K562 (cell line): ENCODE measurements around the gene SH3BGRL2. TPM values are rescaled to one million over a fixed set of nuclear protein-coding genes. Genes with fewer than 3 reads are reported as not detected.

ENCODE experiments used
- ATAC-seq: fragments of 200-7000 bp; cut with Tn5 transposase; 3 replicates; pipeline ENCODE4 v1.9.1; 2020; ENCODE audit warnings: moderate library complexity
- BruUV-seq: library from RNA; stranded (reverse); fragments of 400-500 nt; replicated peaks from 2 replicates; lab custom pipeline; 2021; lab: Mats Ljungman, UMichigan
- CTCF ChIA-PET: fragments of 300-600 bp; formaldehyde crosslinking; extraction: SDS; loops from one replicate; lab custom pipeline; 2021; ENCODE audit warnings: low intra/inter-chr PET ratio; lab: Yijun Ruan, JAX
- POLR2A ChIA-PET: fragments of 300-600, 350-650 bp; sonication (Branson Sonifier 250); formaldehyde crosslinking; extraction: SDS; loops from one replicate; lab custom pipeline; 2021; ENCODE audit warnings: antibody characterized with exemption, inconsistent platforms; lab: Yijun Ruan, JAX
- DNase-seq, 4 experiments: peaks; one replicate each; pipeline versions ENCODE4 v3.0.0 to v3.0.0-alpha.2; 2011 to 2018; ENCODE audit warnings: low spot score in 3 of 4, mixed read lengths in 3 of 4; ENCODE audit errors: extremely low read depth in 1 of 4
- FAIRE-seq: peaks from 2 replicates; lab custom pipeline; 2011; peaks lifted over from hg19 to GRCh38; lab: Jason Lieb, UNC
- H2AFZ ChIP-seq: 2 replicates; pipeline ENCODE4 v1.6.0; 2011; ENCODE audit warnings: low read depth, low read length, control low read depth, inconsistent platforms
- H3K27ac ChIP-seq: fragments of 200-600 bp; 3 replicates; pipeline ENCODE4 v1.8.0; 2011; ENCODE audit warnings: low read depth, mild to moderate bottlenecking, control low read depth, inconsistent platforms, low read length, moderate library complexity, mixed read lengths; ENCODE audit errors: extremely low read depth
- H3K27me3 ChIP-seq, 2 experiments: fragments of 300-600 bp in 1 of 2; 2 replicates in 1 of 2; 3 replicates in 1 of 2; pipeline versions ENCODE4 v1.6.0 to v1.8.0; 2011; ENCODE audit warnings: inconsistent platforms in 2 of 2, low read length in 2 of 2, mild to moderate bottlenecking in 1 of 2, mixed read lengths in 1 of 2, moderate library complexity in 1 of 2; ENCODE audit not compliant: control insufficient read depth in 2 of 2, insufficient read depth in 2 of 2
- H3K36me3 ChIP-seq: fragments of 300-600 bp; 3 replicates; pipeline ENCODE4 v1.8.0; 2011; ENCODE audit warnings: mild to moderate bottlenecking, low read length, inconsistent platforms; ENCODE audit not compliant: control insufficient read depth, insufficient read depth
- H3K4me1 ChIP-seq, 2 experiments: fragments of 200-600 bp in 1 of 2; replicated peaks in 1 of 2; 2 replicates in 1 of 2; 3 replicates in 1 of 2; pipeline versions ENCODE4 v1.5.1 to v1.8.0; 2011; ENCODE audit warnings: inconsistent platforms in 2 of 2, low read length in 2 of 2, mild to moderate bottlenecking in 1 of 2, mixed read lengths in 1 of 2, moderate library complexity in 1 of 2; ENCODE audit not compliant: control insufficient read depth in 2 of 2, insufficient read depth in 2 of 2
- H3K4me2 ChIP-seq: 2 replicates; pipeline ENCODE4 v1.6.1; 2011; ENCODE audit warnings: low read length, control low read depth, inconsistent platforms, mixed read lengths; ENCODE audit not compliant: insufficient read depth
- H3K4me3 ChIP-seq: fragments of 200-600 bp; sonication (generic), shearing (Covaris generic); 2 replicates; pipeline ENCODE4 v1.5.1; 2016; ENCODE audit warnings: control low read depth, inconsistent platforms
- H3K79me2 ChIP-seq: fragments of 200-600 bp; 3 replicates; pipeline ENCODE4 v1.8.0; 2011; ENCODE audit warnings: low read length, inconsistent platforms; ENCODE audit not compliant: control insufficient read depth, insufficient read depth
- H3K9ac ChIP-seq, 2 experiments: 2 replicates each; pipeline versions ENCODE4 v1.6.0 to v1.6.1; 2011; ENCODE audit warnings: low read depth in 2 of 2, low read length in 2 of 2, control low read depth in 1 of 2, inconsistent platforms in 1 of 2, mild to moderate bottlenecking in 1 of 2, mixed read lengths in 1 of 2; ENCODE audit not compliant: insufficient read depth in 1 of 2
- H3K9me1 ChIP-seq: one replicate; pipeline ENCODE4 v1.6.0; 2011; ENCODE audit warnings: inconsistent platforms, mild to moderate bottlenecking, low read length, moderate library complexity; ENCODE audit not compliant: control insufficient read depth, insufficient read depth
- H3K9me3 ChIP-seq: replicated peaks from 2 replicates; pipeline ENCODE4 v1.5.1; 2011; ENCODE audit warnings: low read depth, low read length, inconsistent platforms; ENCODE audit not compliant: control insufficient read depth, insufficient read depth
- H4K20me1 ChIP-seq: replicated peaks from 2 replicates; pipeline ENCODE4 v1.6.1; 2011; ENCODE audit warnings: low read length, inconsistent platforms, mixed read lengths; ENCODE audit not compliant: control insufficient read depth, insufficient read depth
- ARNT ChIP-seq, 2 experiments: fragments of 450-650 bp; IDR thresholded peaks; 2 replicates each; pipeline ENCODE4 v1.6.1; 2016; ENCODE audit warnings: mild to moderate bottlenecking in 1 of 2
- C11orf30 ChIP-seq: fragments of 450-650 bp; IDR thresholded peaks from 2 replicates; pipeline ENCODE4 v1.6.1; 2016; ENCODE audit warnings: low read depth, mild to moderate bottlenecking
- CBFB ChIP-seq: sonication (generic); formaldehyde crosslinking; IDR thresholded peaks from 2 replicates; pipeline ENCODE4 v1.4.0; 2020; ENCODE audit warnings: mild to moderate bottlenecking, missing genetic modification reagents
- CREB1 ChIP-seq, 2 experiments: sonication (generic) in 1 of 2; formaldehyde crosslinking in 1 of 2; IDR thresholded peaks; 2 replicates each; pipeline versions ENCODE4 v1.6.1 to v1.8.0; 2012 to 2022; ENCODE audit warnings: inconsistent platforms in 1 of 2, mild to moderate bottlenecking in 1 of 2, missing genetic modification reagents in 1 of 2, moderate library complexity in 1 of 2
- KLF13 ChIP-seq: fragments of 450-650 bp; IDR thresholded peaks from 2 replicates; pipeline ENCODE4 v1.6.1; 2016; ENCODE audit warnings: missing genetic modification characterization, low read depth, mild to moderate bottlenecking, missing compliant biosample characterization, moderate library complexity, borderline replicate concordance
- MCM7 ChIP-seq, 2 experiments: fragments of 450-650 bp; IDR thresholded peaks; 2 replicates each; pipeline ENCODE4 v1.6.1; 2016 to 2018
- MTA2 ChIP-seq: fragments of 450-650 bp; IDR thresholded peaks from 2 replicates; pipeline ENCODE4 v1.6.1; 2016; ENCODE audit warnings: low read depth
- NEUROD1 ChIP-seq: fragments of 150-350 bp; IDR thresholded peaks from 2 replicates; pipeline ENCODE4 v1.6.1; 2014; ENCODE audit warnings: borderline replicate concordance, low read length, low read depth; ENCODE audit not compliant: partially characterized antibody
- RBM14 ChIP-seq: fragments of 200-400 bp; formaldehyde crosslinking; IDR thresholded peaks from 2 replicates; pipeline ENCODE4 v1.6.1; 2018; ENCODE audit warnings: low read depth, mild to moderate bottlenecking, low read length, moderate library complexity, borderline replicate concordance; ENCODE audit not compliant: insufficient read depth
- UBTF ChIP-seq, 2 experiments: IDR thresholded peaks; 2 replicates each; pipeline ENCODE4 v1.6.1; 2012; ENCODE audit warnings: improper control_type of control experiment in 2 of 2, low read depth in 2 of 2, low read length in 2 of 2, borderline replicate concordance in 1 of 2
- WGBS: fragments of 100-300 bp; shearing (Covaris generic); methylation state at CpG from one replicate; pipeline ENCODE4 v1.1.6; 2016; ENCODE audit warnings: low coverage, mixed read lengths; ENCODE audit not compliant: insufficient coverage; ENCODE audit errors: missing lambda C conversion rate; 5-methylcytosine and 5-hydroxymethylcytosine counted together
- in situ Hi-C: fragments of 300-500 bp; cut with MboI; formaldehyde crosslinking; loops from 4 replicates; pipeline ENCODE4 v1.15.0; 2018; ENCODE audit warnings: inconsistent platforms, mixed read lengths
- intact Hi-C: fragments of 100-400 bp; cut with micrococcal nuclease; formaldehyde crosslinking; loops from 2 replicates; pipeline ENCODE4 v1.14.2; 2022
- polyA plus RNA-seq, 8 experiments: library from polyadenylated mRNA; depleted of rRNA in 4 of 8; stranded (reverse) in 5 of 8; unstranded in 3 of 8; fragments of >200 nt; fragmentation: Nextera tagmentation in 2 of 8; fragmentation: Illumina TruSeq in 1 of 8; extraction: Ambion mirVana in 2 of 8; extraction: Trizol in 1 of 8; gene quantifications; 2 replicates each; pipeline versions ENCODE4 v1.2.1 to v1.2.3, GENCODE V29; 2011 to 2014; ENCODE audit warnings: inconsistent platforms in 1 of 8, missing spikeins in 1 of 8
- total RNA-seq, 7 experiments: library from RNA; depleted of rRNA in 6 of 7; stranded (reverse); fragments of >200 nt in 6 of 7; fragmentation: Illumina TruSeq in 2 of 7; extraction: Trizol in 2 of 7; gene quantifications; 2 replicates each; pipeline versions ENCODE4 v1.2.1 to v1.2.3, GENCODE V29; 2011 to 2021; ENCODE audit warnings: low replicate concordance in 1 of 7
- TF ChIP-seq, protein P1 (sequence below): fragments of 450-650 bp; IDR thresholded peaks from 2 replicates; pipeline ENCODE4 v1.6.1; 2016; ENCODE audit warnings: mild to moderate bottlenecking
- TF ChIP-seq, protein P2 (sequence below): fragments of 250-450 bp; sonication (Bioruptor Pico); IDR thresholded peaks from 2 replicates; pipeline ENCODE4 v1.9.0; 2021; ENCODE audit warnings: mild to moderate bottlenecking, inconsistent platforms

The SH3BGRL2 gene
- total and polyA plus RNA-seq, 9 of the 15 experiments (the other 6 are each of a cell fraction or from before 2014, with no cell fraction given), result 4.4 to 12.1 (median 7.3) TPM

GRCh38 chr6:79665725-79666551, 34.8 kb downstream of the SH3BGRL2 start (continued):
- no peak for TF ChIP-seq KLF13 (tag)
- TF ChIP-seq MTA2, result no peak
- TF ChIP-seq ARNT (IDR thresholded peaks at IDR 0.05), result no peak
- TF ChIP-seq CREB1 (IDR thresholded peaks at IDR 0.05), result no peak
- TF ChIP-seq CREB1 (CRISPR knock-in tag; IDR thresholded peaks at IDR 0.05), result no peak

- Histone ChIP-seq H3K4me3 (no peak overlapping the region), H3K36me3 (no peaks in the 10 kb centered on the region; the same call in 2 of the 3 replicates), H3K9me3 (no peaks in the 10 kb centered on the region), H4K20me1 (no peaks in the 10 kb centered on the region), H3K4me1 (peaks cover 10 to 14% of the 10 kb centered on the region in 2 experiments; a peak in 4 of 5 replicates), H3K9ac (no peak overlapping the region), H3K4me2 (no peak overlapping the region), H3K79me2 (no peaks in the 10 kb centered on the region; the same call in 2 of the 3 replicates), H3K27ac (no peak overlapping the region), H2AFZ (no peak overlapping the region), H3K27me3 (no peaks in the 10 kb centered on the region), H3K9me1 (no peaks in the 10 kb centered on the region)
- intact Hi-C loops, result no loop called here
- DNase-seq, result no peak
- 27% methylated on average over 1 of the region's 1 CpG for WGBS
- no TSS peak for BruUV-seq
- FAIRE-seq, result no peak
- ChIA-PET POLR2A (interaction anchor here (0.7 to 1.6 kb wide), 5 partner anchors 10 to 121 kb away, joined by 3 to 6 read pairs (median 4); no protein-coding TSS in a partner anchor), CTCF (no interaction called here)
- ATAC-seq, result no peak
- in situ Hi-C loops, result no loop called here
- no peak for TF ChIP-seq RBM14
- TF ChIP-seq, protein P1, sequence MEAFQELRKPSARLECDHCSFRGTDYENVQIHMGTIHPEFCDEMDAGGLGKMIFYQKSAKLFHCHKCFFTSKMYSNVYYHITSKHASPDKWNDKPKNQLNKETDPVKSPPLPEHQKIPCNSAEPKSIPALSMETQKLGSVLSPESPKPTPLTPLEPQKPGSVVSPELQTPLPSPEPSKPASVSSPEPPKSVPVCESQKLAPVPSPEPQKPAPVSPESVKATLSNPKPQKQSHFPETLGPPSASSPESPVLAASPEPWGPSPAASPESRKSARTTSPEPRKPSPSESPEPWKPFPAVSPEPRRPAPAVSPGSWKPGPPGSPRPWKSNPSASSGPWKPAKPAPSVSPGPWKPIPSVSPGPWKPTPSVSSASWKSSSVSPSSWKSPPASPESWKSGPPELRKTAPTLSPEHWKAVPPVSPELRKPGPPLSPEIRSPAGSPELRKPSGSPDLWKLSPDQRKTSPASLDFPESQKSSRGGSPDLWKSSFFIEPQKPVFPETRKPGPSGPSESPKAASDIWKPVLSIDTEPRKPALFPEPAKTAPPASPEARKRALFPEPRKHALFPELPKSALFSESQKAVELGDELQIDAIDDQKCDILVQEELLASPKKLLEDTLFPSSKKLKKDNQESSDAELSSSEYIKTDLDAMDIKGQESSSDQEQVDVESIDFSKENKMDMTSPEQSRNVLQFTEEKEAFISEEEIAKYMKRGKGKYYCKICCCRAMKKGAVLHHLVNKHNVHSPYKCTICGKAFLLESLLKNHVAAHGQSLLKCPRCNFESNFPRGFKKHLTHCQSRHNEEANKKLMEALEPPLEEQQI, result no peak
- TF ChIP-seq NEUROD1, result no peak
- TF ChIP-seq MCM7 (IDR thresholded peaks at IDR 0.05), result no peak
- TF ChIP-seq C11orf30, result no peak
- TF ChIP-seq UBTF (IDR thresholded peaks at IDR 0.05; ENCODE audit: borderline replicate concordance in 1 of 2, low read depth in 2 of 2, low read length in 2 of 2), result no peak
- TF ChIP-seq, protein P2, sequence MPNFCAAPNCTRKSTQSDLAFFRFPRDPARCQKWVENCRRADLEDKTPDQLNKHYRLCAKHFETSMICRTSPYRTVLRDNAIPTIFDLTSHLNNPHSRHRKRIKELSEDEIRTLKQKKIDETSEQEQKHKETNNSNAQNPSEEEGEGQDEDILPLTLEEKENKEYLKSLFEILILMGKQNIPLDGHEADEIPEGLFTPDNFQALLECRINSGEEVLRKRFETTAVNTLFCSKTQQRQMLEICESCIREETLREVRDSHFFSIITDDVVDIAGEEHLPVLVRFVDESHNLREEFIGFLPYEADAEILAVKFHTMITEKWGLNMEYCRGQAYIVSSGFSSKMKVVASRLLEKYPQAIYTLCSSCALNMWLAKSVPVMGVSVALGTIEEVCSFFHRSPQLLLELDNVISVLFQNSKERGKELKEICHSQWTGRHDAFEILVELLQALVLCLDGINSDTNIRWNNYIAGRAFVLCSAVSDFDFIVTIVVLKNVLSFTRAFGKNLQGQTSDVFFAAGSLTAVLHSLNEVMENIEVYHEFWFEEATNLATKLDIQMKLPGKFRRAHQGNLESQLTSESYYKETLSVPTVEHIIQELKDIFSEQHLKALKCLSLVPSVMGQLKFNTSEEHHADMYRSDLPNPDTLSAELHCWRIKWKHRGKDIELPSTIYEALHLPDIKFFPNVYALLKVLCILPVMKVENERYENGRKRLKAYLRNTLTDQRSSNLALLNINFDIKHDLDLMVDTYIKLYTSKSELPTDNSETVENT (CRISPR knock-in tag), result no peak
- no peak for TF ChIP-seq CBFB
These were observed 35.5 kb downstream of the SH3BGRL2 start for GRCh38 chr6:79666634-79667033.
